ENCODE measurements around the gene TNKS2. TPM values are rescaled to one million over a fixed set of nuclear protein-coding genes. Genes with fewer than 3 reads are reported as not detected.
A peak's percentile ranks its signal among the peaks of the same experiment; 100 is the strongest.

Gene TNKS2
- polyA plus RNA-seq, 1 of the 3 experiments (the other 2 are of a cell fraction) = 12.5 TPM

DNA sequence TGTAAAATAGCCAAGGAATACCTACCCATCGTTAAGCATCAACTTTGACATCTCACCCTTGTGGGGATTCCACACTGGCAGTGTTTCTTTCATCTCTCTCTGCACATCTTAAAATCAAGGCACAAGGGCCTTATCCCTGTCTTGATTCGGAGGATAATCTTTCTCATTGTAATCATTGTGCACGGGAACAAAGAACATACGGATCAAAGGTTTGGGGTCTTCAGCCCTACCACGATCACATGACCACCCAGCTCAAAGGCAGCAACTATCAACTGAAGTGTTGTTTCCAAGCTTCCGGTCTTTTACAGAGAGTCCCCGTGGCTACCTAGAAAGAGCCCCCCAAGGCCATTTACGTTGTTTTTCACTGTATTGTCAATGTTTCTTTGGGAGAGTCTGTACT, 99.2 kb downstream of the TNKS2 start (continued):
- no peak for TF ChIP-seq POLR2AphosphoS5 (IDR thresholded peaks at IDR 0.05; ENCODE audit: low read depth, low read length)
- no peak for TF ChIP-seq TAF1 (IDR thresholded peaks at IDR 0.05; ENCODE audit: borderline replicate concordance, low read depth, low read length)
- no peak for TF ChIP-seq RFX5 (IDR thresholded peaks at IDR 0.05; ENCODE audit: low read length)

DNA sequence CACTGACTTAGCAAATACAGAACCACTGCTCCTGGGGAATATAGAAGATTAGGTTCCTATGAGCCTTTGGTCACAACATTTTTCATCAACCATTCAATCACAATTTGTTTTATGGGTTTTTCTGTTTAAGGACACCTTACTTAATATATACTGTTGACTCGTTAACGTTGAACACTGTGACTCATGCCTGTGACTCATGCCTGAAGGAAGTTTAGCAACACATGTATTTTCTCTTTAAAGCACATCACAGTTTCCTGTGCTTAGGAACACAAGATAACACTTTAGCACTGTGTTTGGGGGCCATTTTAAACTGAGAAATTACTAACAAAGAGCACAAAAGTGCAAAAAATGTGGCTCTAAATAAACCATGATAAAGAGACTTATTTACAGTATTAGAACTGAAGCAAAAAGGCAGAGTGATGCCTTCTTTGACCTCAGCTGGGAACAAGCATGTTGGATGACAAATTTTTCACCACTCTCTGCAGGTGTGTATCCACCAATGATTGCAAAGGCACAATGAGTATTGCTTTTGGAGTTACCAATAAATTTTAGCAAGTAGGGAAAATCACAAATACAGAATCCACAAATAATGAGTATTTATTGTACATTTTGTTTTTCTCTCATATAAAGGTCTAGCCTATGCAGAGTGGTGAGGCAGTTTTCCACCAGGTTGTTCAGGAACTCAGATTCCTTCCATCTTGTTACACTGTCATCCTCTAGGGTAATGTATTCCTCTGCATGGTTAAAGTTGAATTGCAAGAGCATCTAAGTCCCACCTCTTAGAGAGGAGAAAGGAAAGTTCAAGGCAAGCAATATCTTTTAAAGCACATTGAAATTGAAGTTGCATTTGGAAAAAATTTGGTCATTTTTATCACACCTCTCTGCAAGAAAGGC, 103.8 kb downstream of the TNKS2 start:
- Histone ChIP-seq H3F3A (replicated peaks; ENCODE audit: insufficient read depth) (peaks cover 18% of the 10 kb centered on the region), H3K4me1 (ENCODE audit: control insufficient read depth in 1 of 2, insufficient read depth in 2 of 2, low read depth in 1 of 2, low read length in 1 of 2) (peaks cover 0 to 18% of the 10 kb centered on the region in 2 experiments; a peak in 2 of 4 replicates), H3K9me2 (no peaks in the 10 kb centered on the region), H3K79me2 (ENCODE audit: insufficient read depth) (no peaks in the 10 kb centered on the region), H3K4me3 (ENCODE audit: low read depth in 2 of 2, low read length in 1 of 2) (0 out of 4 replicates have a peak overlapping the region, but pooled peaks of 1 of the 2 experiments have one; percentile 13), H3K4me2 (peak overlapping the region; percentile 53; the same call in 1 of the 2 replicates), H3K27me3 (ENCODE audit: insufficient read depth) (no peaks in the 10 kb centered on the region), H4K20me1 (ENCODE audit: insufficient read depth) (no peaks in the 10 kb centered on the region), H3K27ac (ENCODE audit: low read depth in 2 of 2, low read length in 1 of 2) (peak overlapping the region in 1 of 2 experiments; percentile 73; a peak in 3 of 4 replicates), H2AFZ (ENCODE audit: low read depth) (peak overlapping the region; percentile 89), H3K9ac (no peak overlapping the region), H3K9me3 (no peaks in the 10 kb centered on the region), H3K36me3 (replicated peaks in 1 of 2; ENCODE audit: control insufficient read depth in 1 of 2, insufficient read depth in 2 of 2, low read length in 1 of 2) (peaks cover 0 to 3% of the 10 kb centered on the region in 2 experiments)
- ChIA-PET POLR2A (no interaction called here), CTCF (interaction anchor here (1.8 kb wide), 1 partner anchor 11 kb away, joined by 5 read pairs; no protein-coding TSS in a partner anchor)
- WGBS (ENCODE audit: low lambda C conversion rate) = 0% methylated on average over 2 of the region's 2 CpGs
- DNase-seq = no peak
- no peak for TF ChIP-seq GABPA (IDR thresholded peaks at IDR 0.05; ENCODE audit: low read depth)
- TF ChIP-seq, protein P1, sequence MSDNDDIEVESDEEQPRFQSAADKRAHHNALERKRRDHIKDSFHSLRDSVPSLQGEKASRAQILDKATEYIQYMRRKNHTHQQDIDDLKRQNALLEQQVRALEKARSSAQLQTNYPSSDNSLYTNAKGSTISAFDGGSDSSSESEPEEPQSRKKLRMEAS (IDR thresholded peaks at IDR 0.05; ENCODE audit: low read depth) = peak; percentile 71
- no peak for TF ChIP-seq ELF1 (IDR thresholded peaks at IDR 0.05)
- no peak for TF ChIP-seq MEF2A (IDR thresholded peaks at IDR 0.05; ENCODE audit: borderline replicate concordance, low read depth)
- TF ChIP-seq EZH2phosphoT487 (IDR thresholded peaks at IDR 0.05; ENCODE audit: borderline replicate concordance, low read depth) = no peak
- no peak for TF ChIP-seq MXI1 (IDR thresholded peaks at IDR 0.05; ENCODE audit: low read depth, low read length)
- TF ChIP-seq, protein P2, sequence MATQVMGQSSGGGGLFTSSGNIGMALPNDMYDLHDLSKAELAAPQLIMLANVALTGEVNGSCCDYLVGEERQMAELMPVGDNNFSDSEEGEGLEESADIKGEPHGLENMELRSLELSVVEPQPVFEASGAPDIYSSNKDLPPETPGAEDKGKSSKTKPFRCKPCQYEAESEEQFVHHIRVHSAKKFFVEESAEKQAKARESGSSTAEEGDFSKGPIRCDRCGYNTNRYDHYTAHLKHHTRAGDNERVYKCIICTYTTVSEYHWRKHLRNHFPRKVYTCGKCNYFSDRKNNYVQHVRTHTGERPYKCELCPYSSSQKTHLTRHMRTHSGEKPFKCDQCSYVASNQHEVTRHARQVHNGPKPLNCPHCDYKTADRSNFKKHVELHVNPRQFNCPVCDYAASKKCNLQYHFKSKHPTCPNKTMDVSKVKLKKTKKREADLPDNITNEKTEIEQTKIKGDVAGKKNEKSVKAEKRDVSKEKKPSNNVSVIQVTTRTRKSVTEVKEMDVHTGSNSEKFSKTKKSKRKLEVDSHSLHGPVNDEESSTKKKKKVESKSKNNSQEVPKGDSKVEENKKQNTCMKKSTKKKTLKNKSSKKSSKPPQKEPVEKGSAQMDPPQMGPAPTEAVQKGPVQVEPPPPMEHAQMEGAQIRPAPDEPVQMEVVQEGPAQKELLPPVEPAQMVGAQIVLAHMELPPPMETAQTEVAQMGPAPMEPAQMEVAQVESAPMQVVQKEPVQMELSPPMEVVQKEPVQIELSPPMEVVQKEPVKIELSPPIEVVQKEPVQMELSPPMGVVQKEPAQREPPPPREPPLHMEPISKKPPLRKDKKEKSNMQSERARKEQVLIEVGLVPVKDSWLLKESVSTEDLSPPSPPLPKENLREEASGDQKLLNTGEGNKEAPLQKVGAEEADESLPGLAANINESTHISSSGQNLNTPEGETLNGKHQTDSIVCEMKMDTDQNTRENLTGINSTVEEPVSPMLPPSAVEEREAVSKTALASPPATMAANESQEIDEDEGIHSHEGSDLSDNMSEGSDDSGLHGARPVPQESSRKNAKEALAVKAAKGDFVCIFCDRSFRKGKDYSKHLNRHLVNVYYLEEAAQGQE (IDR thresholded peaks at IDR 0.05; ENCODE audit: low read depth, low read length) = no peak
- TF ChIP-seq, protein P3, sequence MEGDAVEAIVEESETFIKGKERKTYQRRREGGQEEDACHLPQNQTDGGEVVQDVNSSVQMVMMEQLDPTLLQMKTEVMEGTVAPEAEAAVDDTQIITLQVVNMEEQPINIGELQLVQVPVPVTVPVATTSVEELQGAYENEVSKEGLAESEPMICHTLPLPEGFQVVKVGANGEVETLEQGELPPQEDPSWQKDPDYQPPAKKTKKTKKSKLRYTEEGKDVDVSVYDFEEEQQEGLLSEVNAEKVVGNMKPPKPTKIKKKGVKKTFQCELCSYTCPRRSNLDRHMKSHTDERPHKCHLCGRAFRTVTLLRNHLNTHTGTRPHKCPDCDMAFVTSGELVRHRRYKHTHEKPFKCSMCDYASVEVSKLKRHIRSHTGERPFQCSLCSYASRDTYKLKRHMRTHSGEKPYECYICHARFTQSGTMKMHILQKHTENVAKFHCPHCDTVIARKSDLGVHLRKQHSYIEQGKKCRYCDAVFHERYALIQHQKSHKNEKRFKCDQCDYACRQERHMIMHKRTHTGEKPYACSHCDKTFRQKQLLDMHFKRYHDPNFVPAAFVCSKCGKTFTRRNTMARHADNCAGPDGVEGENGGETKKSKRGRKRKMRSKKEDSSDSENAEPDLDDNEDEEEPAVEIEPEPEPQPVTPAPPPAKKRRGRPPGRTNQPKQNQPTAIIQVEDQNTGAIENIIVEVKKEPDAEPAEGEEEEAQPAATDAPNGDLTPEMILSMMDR (IDR thresholded peaks at IDR 0.05) = no peak
- TF ChIP-seq, protein P4, sequence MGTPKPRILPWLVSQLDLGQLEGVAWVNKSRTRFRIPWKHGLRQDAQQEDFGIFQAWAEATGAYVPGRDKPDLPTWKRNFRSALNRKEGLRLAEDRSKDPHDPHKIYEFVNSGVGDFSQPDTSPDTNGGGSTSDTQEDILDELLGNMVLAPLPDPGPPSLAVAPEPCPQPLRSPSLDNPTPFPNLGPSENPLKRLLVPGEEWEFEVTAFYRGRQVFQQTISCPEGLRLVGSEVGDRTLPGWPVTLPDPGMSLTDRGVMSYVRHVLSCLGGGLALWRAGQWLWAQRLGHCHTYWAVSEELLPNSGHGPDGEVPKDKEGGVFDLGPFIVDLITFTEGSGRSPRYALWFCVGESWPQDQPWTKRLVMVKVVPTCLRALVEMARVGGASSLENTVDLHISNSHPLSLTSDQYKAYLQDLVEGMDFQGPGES (IDR thresholded peaks at IDR 0.05; ENCODE audit: low read depth, low read length) = no peak
- TF ChIP-seq POLR2AphosphoS5 (IDR thresholded peaks at IDR 0.05; ENCODE audit: low read depth, low read length) = peak; percentile 53; the same call in 1 of the 2 replicates
- TF ChIP-seq CHD2 (IDR thresholded peaks at IDR 0.05; ENCODE audit: low read length, partially characterized antibody) = no peak
- TF ChIP-seq, protein P5, sequence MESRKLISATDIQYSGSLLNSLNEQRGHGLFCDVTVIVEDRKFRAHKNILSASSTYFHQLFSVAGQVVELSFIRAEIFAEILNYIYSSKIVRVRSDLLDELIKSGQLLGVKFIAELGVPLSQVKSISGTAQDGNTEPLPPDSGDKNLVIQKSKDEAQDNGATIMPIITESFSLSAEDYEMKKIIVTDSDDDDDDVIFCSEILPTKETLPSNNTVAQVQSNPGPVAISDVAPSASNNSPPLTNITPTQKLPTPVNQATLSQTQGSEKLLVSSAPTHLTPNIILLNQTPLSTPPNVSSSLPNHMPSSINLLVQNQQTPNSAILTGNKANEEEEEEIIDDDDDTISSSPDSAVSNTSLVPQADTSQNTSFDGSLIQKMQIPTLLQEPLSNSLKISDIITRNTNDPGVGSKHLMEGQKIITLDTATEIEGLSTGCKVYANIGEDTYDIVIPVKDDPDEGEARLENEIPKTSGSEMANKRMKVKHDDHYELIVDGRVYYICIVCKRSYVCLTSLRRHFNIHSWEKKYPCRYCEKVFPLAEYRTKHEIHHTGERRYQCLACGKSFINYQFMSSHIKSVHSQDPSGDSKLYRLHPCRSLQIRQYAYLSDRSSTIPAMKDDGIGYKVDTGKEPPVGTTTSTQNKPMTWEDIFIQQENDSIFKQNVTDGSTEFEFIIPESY (IDR thresholded peaks at IDR 0.05; ENCODE audit: borderline replicate concordance, low read depth) = no peak
- TF ChIP-seq NRF1 (IDR thresholded peaks at IDR 0.05; ENCODE audit: low read depth, low read length) = no peak
- TF ChIP-seq, protein P6, sequence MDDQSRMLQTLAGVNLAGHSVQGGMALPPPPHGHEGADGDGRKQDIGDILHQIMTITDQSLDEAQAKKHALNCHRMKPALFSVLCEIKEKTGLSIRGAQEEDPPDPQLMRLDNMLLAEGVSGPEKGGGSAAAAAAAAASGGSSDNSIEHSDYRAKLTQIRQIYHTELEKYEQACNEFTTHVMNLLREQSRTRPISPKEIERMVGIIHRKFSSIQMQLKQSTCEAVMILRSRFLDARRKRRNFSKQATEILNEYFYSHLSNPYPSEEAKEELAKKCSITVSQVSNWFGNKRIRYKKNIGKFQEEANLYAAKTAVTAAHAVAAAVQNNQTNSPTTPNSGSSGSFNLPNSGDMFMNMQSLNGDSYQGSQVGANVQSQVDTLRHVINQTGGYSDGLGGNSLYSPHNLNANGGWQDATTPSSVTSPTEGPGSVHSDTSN (IDR thresholded peaks at IDR 0.05) = peak; percentile 44; the same call in 1 of the 2 replicates
- peak; percentile 70 for TF ChIP-seq TCF12 (IDR thresholded peaks at IDR 0.05)
- TF ChIP-seq FOSL2 (IDR thresholded peaks at IDR 0.05; ENCODE audit: borderline replicate concordance, low read depth) = peak; percentile 98
- 0 out of 4 replicates have a peak, but pooled peaks of 1 of the 2 experiments have one; percentile 17 for TF ChIP-seq EP300 (IDR thresholded peaks at IDR 0.05; ENCODE audit: borderline replicate concordance in 1 of 2, low read depth in 1 of 2, low read length in 1 of 2)
